RWPE1 (cell line): ENCODE results near the gene SF3B1.

Source experiments
- CTCF ChIA-PET: fragments of 350-600 bp; sonication (Branson Sonifier 250); formaldehyde crosslinking; extraction: SDS; loops from one replicate; lab custom pipeline; 2021; lab: Yijun Ruan, JAX
- POLR2A ChIA-PET: fragments of 400-600 bp; formaldehyde crosslinking; extraction: SDS; loops from one replicate; lab custom pipeline; 2020; ENCODE audit warnings: antibody characterized with exemption; ENCODE audit not compliant: low non-redundant PET; lab: Yijun Ruan, JAX
- DNase-seq: peaks from one replicate; pipeline ENCODE4 v3.0.0; 2012; ENCODE audit warnings: low spot score
- H3K27ac ChIP-seq: fragments of 450-650 bp; 2 replicates; pipeline ENCODE4 v1.5.1; 2017
- TF ChIP-seq, protein P1 (sequence below): fragments of 450-650 bp; conservative IDR thresholded peaks from 2 replicates; pipeline ENCODE4 v1.5.1; 2017; ENCODE audit warnings: low read depth, mild to moderate bottlenecking

The SF3B1 gene

DNA sequence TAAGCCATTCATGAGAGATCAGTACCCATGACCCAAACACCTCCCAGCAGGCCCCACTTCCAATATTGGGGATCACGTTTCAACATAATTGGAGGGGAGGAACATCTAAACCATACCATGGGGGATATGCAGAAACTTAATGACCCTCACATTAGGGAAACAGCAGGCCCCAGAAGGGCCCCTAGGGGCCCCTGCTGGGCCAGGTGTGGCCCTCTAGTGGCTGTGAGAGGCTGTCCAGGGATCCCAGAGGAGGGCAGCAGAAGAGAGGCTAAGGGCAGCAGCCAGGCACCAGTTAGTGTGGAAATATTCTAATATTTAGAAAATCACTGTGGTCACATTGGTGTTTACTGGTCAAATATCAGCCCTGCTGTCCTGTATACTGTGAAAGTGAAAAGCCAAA lies 75.0 kb downstream of the SF3B1 start:
- H3K27ac ChIP-seq: no peak overlapping the region
- TF ChIP-seq, protein P1, sequence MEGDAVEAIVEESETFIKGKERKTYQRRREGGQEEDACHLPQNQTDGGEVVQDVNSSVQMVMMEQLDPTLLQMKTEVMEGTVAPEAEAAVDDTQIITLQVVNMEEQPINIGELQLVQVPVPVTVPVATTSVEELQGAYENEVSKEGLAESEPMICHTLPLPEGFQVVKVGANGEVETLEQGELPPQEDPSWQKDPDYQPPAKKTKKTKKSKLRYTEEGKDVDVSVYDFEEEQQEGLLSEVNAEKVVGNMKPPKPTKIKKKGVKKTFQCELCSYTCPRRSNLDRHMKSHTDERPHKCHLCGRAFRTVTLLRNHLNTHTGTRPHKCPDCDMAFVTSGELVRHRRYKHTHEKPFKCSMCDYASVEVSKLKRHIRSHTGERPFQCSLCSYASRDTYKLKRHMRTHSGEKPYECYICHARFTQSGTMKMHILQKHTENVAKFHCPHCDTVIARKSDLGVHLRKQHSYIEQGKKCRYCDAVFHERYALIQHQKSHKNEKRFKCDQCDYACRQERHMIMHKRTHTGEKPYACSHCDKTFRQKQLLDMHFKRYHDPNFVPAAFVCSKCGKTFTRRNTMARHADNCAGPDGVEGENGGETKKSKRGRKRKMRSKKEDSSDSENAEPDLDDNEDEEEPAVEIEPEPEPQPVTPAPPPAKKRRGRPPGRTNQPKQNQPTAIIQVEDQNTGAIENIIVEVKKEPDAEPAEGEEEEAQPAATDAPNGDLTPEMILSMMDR: no peak
- ChIA-PET POLR2A (no interaction called here), CTCF (no interaction called here)
- no peak for DNase-seq

DNA sequence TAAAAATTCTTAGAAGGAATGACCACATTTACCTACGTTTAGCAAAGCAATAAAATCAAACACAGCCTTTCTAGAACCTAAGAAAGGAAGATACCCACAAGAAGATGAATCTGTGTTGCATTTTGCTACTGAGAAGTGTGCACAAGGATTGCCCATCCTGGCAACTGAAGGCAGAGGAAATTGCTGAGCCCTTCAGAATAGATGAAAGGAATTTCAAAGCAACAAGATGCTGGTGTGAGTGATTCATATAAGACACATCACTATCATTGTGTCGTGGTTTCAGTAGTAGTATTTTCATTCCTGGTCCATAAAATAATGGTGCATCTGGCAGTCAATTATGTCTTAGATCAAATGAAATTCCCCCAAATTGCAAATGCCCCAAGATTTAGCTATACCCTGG lies 75.9 kb downstream of the SF3B1 start:
- TF ChIP-seq, protein P1: no peak
- DNase-seq: no peak
- H3K27ac ChIP-seq: no peak overlapping the region
- ChIA-PET CTCF (interaction anchor here (0.7 kb wide), 1 partner anchor 198 kb away, joined by 3 read pairs; no protein-coding TSS in a partner anchor), POLR2A (no interaction called here)

GRCh38 chr2:197357986-197358385 lies 76.8 kb downstream of the SF3B1 start:
- ChIA-PET POLR2A (no interaction called here), CTCF (no interaction called here)
- H3K27ac ChIP-seq: no peak overlapping the region
- DNase-seq: no peak
- TF ChIP-seq, protein P1: no peak

- H3K27ac ChIP-seq: no peak overlapping the region
- TF ChIP-seq, protein P1: no peak
- CTCF ChIA-PET: interaction anchor here (0.9 kb wide), 1 partner anchor 13 kb away, joined by 6 read pairs; no protein-coding TSS in a partner anchor
- POLR2A ChIA-PET: no interaction called here
- no peak for DNase-seq
These were observed 78.7 kb downstream of the SF3B1 start for GRCh38 chr2:197356136-197356535.

DNA sequence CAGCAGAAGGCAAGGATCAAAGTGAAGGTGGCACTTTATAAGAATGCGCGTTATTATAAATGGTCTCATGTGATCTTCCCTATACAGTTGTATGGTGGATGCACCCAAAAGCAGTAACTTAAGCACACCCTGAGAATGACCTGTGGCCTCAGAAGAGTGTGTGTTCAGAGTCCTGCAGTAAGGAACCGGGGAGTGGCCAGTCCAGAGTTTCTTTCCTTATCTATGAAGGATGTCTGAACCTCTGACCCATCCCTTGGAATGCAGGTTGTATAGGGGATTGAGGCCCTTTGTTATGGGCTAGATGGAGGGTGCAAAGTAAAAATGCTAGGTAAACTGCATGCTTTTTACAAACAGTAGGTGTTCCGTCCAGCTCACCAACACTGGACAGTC lies 80.7 kb downstream of the SF3B1 start:
- no peak for DNase-seq
- ChIA-PET POLR2A (no interaction called here), CTCF (no interaction called here)
- H3K27ac ChIP-seq: no peak overlapping the region
- TF ChIP-seq, protein P1: no peak

DNA sequence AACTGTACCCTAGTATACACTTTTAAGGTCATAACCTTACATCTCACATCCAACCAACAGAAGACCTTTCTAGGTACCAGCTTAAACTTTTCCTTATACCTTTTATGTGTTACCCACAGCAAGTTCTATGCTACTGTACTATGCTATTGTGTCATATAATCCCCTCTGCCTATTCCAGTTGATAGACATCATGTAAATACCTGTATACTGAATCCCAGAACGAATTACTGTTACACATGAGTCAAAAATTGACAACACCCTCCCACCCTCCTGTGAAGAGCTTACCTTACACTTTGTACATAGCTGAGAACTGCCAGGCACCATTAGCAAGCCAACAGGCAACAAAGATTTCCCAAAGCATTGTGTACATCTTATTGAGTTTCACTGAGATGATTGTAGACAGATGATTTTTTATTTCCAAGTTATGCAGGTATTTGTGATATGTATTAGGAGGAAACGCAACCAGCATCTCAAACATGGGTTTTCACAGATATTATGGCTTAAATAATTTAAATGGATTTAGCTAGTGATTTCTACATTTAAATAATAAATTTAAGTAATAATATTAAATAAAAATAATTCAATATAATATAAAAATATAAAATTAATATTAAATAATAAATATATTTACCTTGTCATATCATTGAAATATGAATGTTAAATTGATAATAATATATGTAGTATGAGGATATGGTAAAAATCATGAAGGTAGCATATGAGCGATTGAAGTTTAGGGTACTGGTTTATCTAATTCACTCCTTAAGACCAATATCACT lies 81.2 kb downstream of the SF3B1 start:
- TF ChIP-seq, protein P1: no peak
- ChIA-PET POLR2A (no interaction called here), CTCF (interaction anchor here (0.6 kb wide), 1 partner anchor 44 kb away, joined by 4 read pairs; no protein-coding TSS in a partner anchor)
- no peak for DNase-seq
- no peak overlapping the region for H3K27ac ChIP-seq
